BJ (cell line): ENCODE results near the gene BBS7. TPM values are rescaled to one million over a fixed set of nuclear protein-coding genes. Genes with fewer than 3 reads are reported as not detected.
A peak's percentile ranks its signal among the peaks of the same experiment; 100 is the strongest.

Source experiments
- CTCF ChIA-PET: fragments of 350-600 bp; formaldehyde crosslinking; extraction: SDS; loops from one replicate; lab custom pipeline; 2021; ENCODE audit warnings: antibody characterized with exemption, inconsistent platforms; lab: Yijun Ruan, JAX
- POLR2A ChIA-PET: fragments of 300-600 bp; sonication (Branson Sonifier 250); formaldehyde crosslinking; extraction: SDS; loops from one replicate; lab custom pipeline; 2021; ENCODE audit warnings: antibody characterized with exemption; lab: Charles Lee
- DNase-seq: peaks from one replicate; pipeline ENCODE4 v3.0.0-alpha.2; 2011; ENCODE audit warnings: low read depth
- H3K27me3 ChIP-seq: 2 replicates; pipeline ENCODE4 v1.6.0; 2011; ENCODE audit warnings: low read length; ENCODE audit not compliant: control insufficient read depth, insufficient read depth
- H3K36me3 ChIP-seq: 2 replicates; pipeline ENCODE4 v1.5.1; 2011; ENCODE audit warnings: low read length; ENCODE audit not compliant: control insufficient read depth, insufficient read depth
- H3K4me3 ChIP-seq: 2 replicates; pipeline ENCODE4 v1.5.1; 2011; ENCODE audit warnings: low read depth, mild to moderate bottlenecking, control low read depth, low read length
- polyA plus RNA-seq: library from polyadenylated mRNA; depleted of rRNA; stranded (reverse); fragments of >200 nt; gene quantifications from 2 replicates; pipeline ENCODE4 v1.2.3, GENCODE V29; 2011
- TF ChIP-seq, protein P1 (sequence below): IDR thresholded peaks from 2 replicates; pipeline ENCODE4 v1.5.1; 2011; ENCODE audit warnings: low read depth, mild to moderate bottlenecking, control low read depth, inconsistent platforms, low read length, moderate library complexity; ENCODE audit not compliant: insufficient read depth

Gene BBS7
- polyA plus RNA-seq, 1 experiment: 15.0 TPM

DNA sequence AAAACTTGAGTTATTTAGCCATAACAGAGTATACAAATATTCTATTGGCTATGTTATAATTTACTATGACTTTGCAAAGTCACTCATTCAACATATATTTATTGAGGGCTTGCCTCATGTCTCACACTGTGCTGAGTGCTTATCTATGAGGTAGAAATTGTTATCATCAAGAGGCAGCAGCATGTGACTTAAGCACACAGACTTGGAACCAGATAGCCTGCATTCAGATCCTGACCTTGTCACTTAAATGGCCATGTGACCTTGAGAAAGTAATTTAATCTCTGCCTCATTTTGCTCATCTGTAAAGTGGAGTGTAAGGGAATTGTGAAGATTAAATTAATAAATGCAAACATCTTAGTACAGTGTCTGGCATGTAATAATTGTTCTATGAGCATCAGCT is 79.3 kb downstream of the BBS7 start:
- Histone ChIP-seq H3K4me3 (no peak overlapping the region), H3K36me3 (no peaks in the 10 kb centered on the region), H3K27me3 (no peaks in the 10 kb centered on the region)
- ChIA-PET POLR2A (no interaction called here), CTCF (interaction anchor here (0.9 kb wide), 1 partner anchor 307 kb away, joined by 3 read pairs; no protein-coding TSS in a partner anchor)
- no peak for DNase-seq
- TF ChIP-seq, protein P1, sequence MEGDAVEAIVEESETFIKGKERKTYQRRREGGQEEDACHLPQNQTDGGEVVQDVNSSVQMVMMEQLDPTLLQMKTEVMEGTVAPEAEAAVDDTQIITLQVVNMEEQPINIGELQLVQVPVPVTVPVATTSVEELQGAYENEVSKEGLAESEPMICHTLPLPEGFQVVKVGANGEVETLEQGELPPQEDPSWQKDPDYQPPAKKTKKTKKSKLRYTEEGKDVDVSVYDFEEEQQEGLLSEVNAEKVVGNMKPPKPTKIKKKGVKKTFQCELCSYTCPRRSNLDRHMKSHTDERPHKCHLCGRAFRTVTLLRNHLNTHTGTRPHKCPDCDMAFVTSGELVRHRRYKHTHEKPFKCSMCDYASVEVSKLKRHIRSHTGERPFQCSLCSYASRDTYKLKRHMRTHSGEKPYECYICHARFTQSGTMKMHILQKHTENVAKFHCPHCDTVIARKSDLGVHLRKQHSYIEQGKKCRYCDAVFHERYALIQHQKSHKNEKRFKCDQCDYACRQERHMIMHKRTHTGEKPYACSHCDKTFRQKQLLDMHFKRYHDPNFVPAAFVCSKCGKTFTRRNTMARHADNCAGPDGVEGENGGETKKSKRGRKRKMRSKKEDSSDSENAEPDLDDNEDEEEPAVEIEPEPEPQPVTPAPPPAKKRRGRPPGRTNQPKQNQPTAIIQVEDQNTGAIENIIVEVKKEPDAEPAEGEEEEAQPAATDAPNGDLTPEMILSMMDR: no peak

DNA sequence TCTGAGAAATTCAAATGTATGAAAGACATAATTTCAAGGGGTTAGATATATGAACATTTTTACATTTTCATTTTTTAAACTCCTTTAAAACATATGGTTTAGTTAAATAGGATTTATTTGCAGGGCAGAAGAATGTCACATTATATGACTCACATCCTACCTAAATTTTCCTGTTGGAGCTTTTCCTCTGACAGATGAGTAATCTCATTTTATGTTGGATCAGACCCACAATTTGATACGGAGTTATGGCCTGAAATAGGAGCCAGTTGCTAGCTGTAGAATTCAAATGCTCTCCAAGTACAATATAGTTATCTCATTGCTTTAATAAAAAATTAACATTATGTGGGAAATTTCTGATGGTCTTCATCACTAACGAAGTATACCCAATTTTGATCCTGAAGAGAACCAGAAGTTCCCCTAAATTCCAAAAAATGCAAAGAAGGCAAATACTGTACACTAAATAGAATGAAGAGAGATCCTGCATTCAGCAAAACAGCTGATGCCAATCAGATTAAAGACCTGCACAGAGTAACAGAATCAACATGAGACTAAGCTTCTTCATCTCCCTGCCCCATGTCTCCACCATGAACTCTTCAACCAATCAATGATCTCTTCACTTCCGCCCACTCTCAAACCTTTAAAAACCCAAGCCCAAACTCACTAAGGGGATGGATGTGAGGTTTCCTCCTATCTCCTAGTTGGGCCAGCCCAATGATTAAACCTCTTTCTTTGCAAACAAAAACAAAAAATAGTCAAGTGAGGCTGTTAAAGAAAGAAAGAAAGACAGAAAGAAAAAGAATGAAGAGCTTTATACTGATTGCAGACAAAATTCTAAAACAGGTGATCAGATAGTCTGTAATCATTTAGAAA is 80.1 kb downstream of the BBS7 start:
- TF ChIP-seq, protein P1: no peak
- Histone ChIP-seq H3K4me3 (no peak overlapping the region), H3K36me3 (no peaks in the 10 kb centered on the region)

DNA sequence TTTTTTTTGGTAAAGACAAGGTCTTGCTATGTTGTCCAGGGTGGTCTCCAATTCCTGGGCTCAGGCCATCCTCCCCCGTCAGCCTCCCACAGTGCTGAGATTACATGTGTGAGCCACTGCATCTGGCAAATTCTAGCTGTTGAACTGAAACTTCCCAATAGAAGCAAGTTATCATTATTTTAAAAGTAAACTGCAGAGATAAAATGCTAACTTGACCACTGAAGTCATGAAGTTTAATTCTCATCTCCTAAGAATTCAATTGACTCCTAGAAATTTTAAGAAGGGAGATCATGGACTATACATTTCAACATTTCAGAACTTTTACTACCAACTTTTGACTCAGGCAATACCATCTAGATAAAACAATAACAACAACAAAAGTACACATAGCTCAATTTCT is 80.8 kb downstream of the BBS7 start:
- ChIA-PET CTCF (interaction anchor here (1.1 to 1.2 kb wide), 2 partner anchors 11 to 17 kb away, joined by 3 read pairs; partner anchors contain the start of gene EXOSC9), POLR2A (no interaction called here)
- no peak for DNase-seq
- Histone ChIP-seq H3K36me3 (no peaks in the 10 kb centered on the region), H3K4me3 (no peak overlapping the region), H3K27me3 (no peaks in the 10 kb centered on the region)
- TF ChIP-seq, protein P1: no peak

More for the DNA sequence above, 80.1 kb downstream of the BBS7 start:
- ChIA-PET POLR2A (no interaction called here), CTCF (interaction anchor here (1.1 to 1.2 kb wide), 2 partner anchors 11 to 17 kb away, joined by 3 read pairs; partner anchors contain the start of gene EXOSC9)
- H3K27me3 ChIP-seq: no peaks in the 10 kb centered on the region
- peak; percentile 62 for DNase-seq

DNA sequence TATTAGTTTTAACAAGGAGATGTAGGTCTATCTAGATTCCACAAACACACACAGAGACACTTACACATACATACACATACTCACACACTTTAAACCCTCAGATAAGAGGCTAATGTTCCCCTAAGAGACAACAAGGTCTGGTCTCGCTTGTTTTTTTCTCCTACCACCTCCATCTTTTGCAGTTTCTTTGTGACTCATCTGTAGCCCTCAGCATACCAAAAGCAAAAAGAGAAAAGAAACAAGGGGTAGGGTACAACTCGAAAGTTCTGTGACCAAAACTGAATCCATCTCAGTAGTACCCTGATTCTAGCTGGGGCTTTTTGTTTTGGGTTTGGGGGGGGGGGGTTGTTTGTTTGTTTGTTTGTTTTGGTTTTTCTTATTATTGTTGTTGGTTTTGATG is 81.4 kb downstream of the BBS7 start:
- no peak overlapping the region for H3K4me3 ChIP-seq
- POLR2A ChIA-PET: no interaction called here
- CTCF ChIA-PET: interaction anchor here (1.1 to 1.2 kb wide), 2 partner anchors 12 to 18 kb away, joined by 3 read pairs; partner anchors contain the start of gene EXOSC9
- no peaks in the 10 kb centered on the region for H3K27me3 ChIP-seq
- H3K36me3 ChIP-seq: no peaks in the 10 kb centered on the region
- DNase-seq: no peak
- TF ChIP-seq, protein P1: no peak

DNA sequence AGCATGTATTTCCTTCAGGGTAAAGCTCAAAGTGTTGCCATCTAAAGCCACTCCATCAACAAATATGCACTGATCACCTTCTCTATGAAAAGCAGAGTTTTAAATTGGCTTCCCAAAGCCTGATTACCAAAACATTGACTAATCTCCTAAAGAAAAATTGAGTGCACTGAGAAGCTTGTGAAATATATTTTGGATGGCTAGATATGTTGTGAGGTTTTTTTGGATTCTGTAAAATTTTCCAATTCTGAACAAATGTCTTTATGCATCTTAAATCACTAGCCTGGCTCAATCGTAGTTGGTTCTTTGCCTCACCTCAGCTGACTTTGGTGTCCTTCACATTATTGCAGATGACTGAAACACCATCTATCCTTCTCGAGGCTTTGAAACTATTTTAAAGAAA is 84.1 kb downstream of the BBS7 start:
- Histone ChIP-seq H3K36me3 (no peaks in the 10 kb centered on the region), H3K27me3 (no peaks in the 10 kb centered on the region), H3K4me3 (no peak overlapping the region)
- ChIA-PET POLR2A (no interaction called here), CTCF (interaction anchor here (2.1 kb wide), 1 partner anchor 49 kb away, joined by 6 read pairs; no protein-coding TSS in a partner anchor)
- no peak for DNase-seq
- TF ChIP-seq, protein P1: no peak
